GM19238 (cell line): ENCODE data around the gene TPBGL.

Experiments
- DNase-seq: peaks from one replicate; pipeline ENCODE4 v3.0.0; 2011; ENCODE audit warnings: low spot score; ENCODE audit not compliant: insufficient read length

The TPBGL gene

GRCh38 chr11:75240311-75241035 is at the start of gene TPBGL:
Gene TPBGL, plus strand, starts transcription at chr11:75240774. Its CDS starts 276 bp downstream, at chr11:75241050.
- no peak for DNase-seq

- DNase-seq = no peak
Observed at GRCh38 chr11:75191330-75191717, 49.2 kb upstream of the TPBGL start.

- no peak for DNase-seq
Observed at GRCh38 chr11:75193271-75193670, 47.3 kb upstream of the TPBGL start.

GRCh38 chr11:75193711-75194110 is 46.9 kb upstream of the TPBGL start:
- no peak for DNase-seq

GRCh38 chr11:75194147-75194546 is 46.4 kb upstream of the TPBGL start:
- DNase-seq = no peak

- no peak for DNase-seq
Observed at GRCh38 chr11:75195167-75195962, 45.2 kb upstream of the TPBGL start.

- no peak for DNase-seq
Observed at GRCh38 chr11:75196426-75196825, 44.1 kb upstream of the TPBGL start.

- no peak for DNase-seq
Observed at GRCh38 chr11:75197512-75198277, 42.9 kb upstream of the TPBGL start.

GRCh38 chr11:75198278-75198973 is 42.1 kb upstream of the TPBGL start:
- DNase-seq = no peak

GRCh38 chr11:75199412-75199955 is 41.1 kb upstream of the TPBGL start:
- DNase-seq = no peak

- DNase-seq = no peak
Observed at GRCh38 chr11:75200051-75200450, 40.5 kb upstream of the TPBGL start.

- no peak for DNase-seq
Observed at GRCh38 chr11:75200531-75200930, 40.0 kb upstream of the TPBGL start.

- DNase-seq = no peak
Observed at GRCh38 chr11:75201771-75202170, 38.8 kb upstream of the TPBGL start.

- DNase-seq = no peak
Observed at GRCh38 chr11:75202195-75202594, 38.4 kb upstream of the TPBGL start.

GRCh38 chr11:75203138-75203537 is 37.4 kb upstream of the TPBGL start:
- no peak for DNase-seq

GRCh38 chr11:75203641-75204011 is 36.9 kb upstream of the TPBGL start:
- no peak for DNase-seq

- no peak for DNase-seq
Observed at GRCh38 chr11:75204012-75204674, 36.4 kb upstream of the TPBGL start.

GRCh38 chr11:75204685-75205563 is 35.6 kb upstream of the TPBGL start:
- DNase-seq = peak; percentile 85

GRCh38 chr11:75205564-75206020 is 35.0 kb upstream of the TPBGL start:
- no peak for DNase-seq

GRCh38 chr11:75208446-75208845 is 32.1 kb upstream of the TPBGL start:
- DNase-seq = no peak
